Measurements from ENCODE around the gene STIP1.
A peak's percentile ranks its signal among the peaks of the same experiment; 100 is the strongest.

STIP1 gene

GRCh38 chr11:64185693-64186491 lies at the start of gene STIP1:
TSS of gene STIP1 (plus strand) at chr11:64186171. CDS start at chr11:64186262, 91 bp downstream.
- peak; percentile 99 for DNase-seq (ENCODE audit: insufficient read length, low spot score)
- no peak for FAIRE-seq

- FAIRE-seq, result no peak
- no peak for DNase-seq (ENCODE audit: insufficient read length, low spot score)
Measured at GRCh38 chr11:64136765-64137441, 49.1 kb upstream of the STIP1 start.

GRCh38 chr11:64138398-64138797 lies 47.6 kb upstream of the STIP1 start:
- DNase-seq (ENCODE audit: insufficient read length, low spot score), result no peak
- FAIRE-seq, result no peak

GRCh38 chr11:64139049-64139448 lies 46.9 kb upstream of the STIP1 start:
- FAIRE-seq, result no peak

GRCh38 chr11:64140082-64140481 lies 45.9 kb upstream of the STIP1 start:
- no peak for FAIRE-seq

More at GRCh38 chr11:64139049-64139448, 46.9 kb upstream of the STIP1 start:
- no peak for DNase-seq (ENCODE audit: insufficient read length, low spot score)

GRCh38 chr11:64141081-64141783 lies 44.7 kb upstream of the STIP1 start:
- no peak for FAIRE-seq
- DNase-seq (ENCODE audit: insufficient read length, low spot score), result no peak

More at GRCh38 chr11:64140082-64140481, 45.9 kb upstream of the STIP1 start:
- no peak for DNase-seq (ENCODE audit: insufficient read length, low spot score)

- no peak for DNase-seq (ENCODE audit: insufficient read length, low spot score)
- FAIRE-seq, result no peak
Measured at GRCh38 chr11:64144587-64145472, 41.1 kb upstream of the STIP1 start.

GRCh38 chr11:64146036-64146955 lies 39.7 kb upstream of the STIP1 start:
- DNase-seq (ENCODE audit: insufficient read length, low spot score) (peak; percentile 52), FAIRE-seq (peak; percentile 84)

- FAIRE-seq (no peak), DNase-seq (ENCODE audit: insufficient read length, low spot score) (peak; percentile 74)
Measured at GRCh38 chr11:64148226-64148916, 37.6 kb upstream of the STIP1 start.

GRCh38 chr11:64148917-64149617 lies 36.9 kb upstream of the STIP1 start:
- no peak for DNase-seq (ENCODE audit: insufficient read length, low spot score)
- no peak for FAIRE-seq

GRCh38 chr11:64150051-64150450 lies 35.9 kb upstream of the STIP1 start:
- no peak for DNase-seq (ENCODE audit: insufficient read length, low spot score)
- no peak for FAIRE-seq

- DNase-seq (ENCODE audit: insufficient read length, low spot score) (no peak), FAIRE-seq (no peak)
Measured at GRCh38 chr11:64150481-64151239, 35.3 kb upstream of the STIP1 start.

- FAIRE-seq (no peak), DNase-seq (ENCODE audit: insufficient read length, low spot score) (no peak)
Measured at GRCh38 chr11:64151337-64151736, 34.6 kb upstream of the STIP1 start.

GRCh38 chr11:64152841-64153691 lies 32.9 kb upstream of the STIP1 start:
- DNase-seq (ENCODE audit: insufficient read length, low spot score) (peak; percentile 86), FAIRE-seq (peak; percentile 69)

GRCh38 chr11:64153812-64154211 lies 32.2 kb upstream of the STIP1 start:
- DNase-seq (ENCODE audit: insufficient read length, low spot score), result no peak
- no peak for FAIRE-seq

GRCh38 chr11:64156235-64157011 lies 29.5 kb upstream of the STIP1 start:
- DNase-seq (ENCODE audit: insufficient read length, low spot score) (no peak), FAIRE-seq (no peak)
